HepG2 (cell line): ENCODE data around the gene SLC25A22. TPM values are rescaled to one million over a fixed set of nuclear protein-coding genes. Genes with fewer than 3 reads are reported as not detected.

Experiments
- CHD2 ChIP-seq: IDR thresholded peaks from 2 replicates; pipeline ENCODE4 v1.6.1; 2011; ENCODE audit warnings: low read depth, low read length, improper control_type of control experiment
- SIN3B ChIP-seq: fragments of 150-350 bp; IDR thresholded peaks from 2 replicates; pipeline ENCODE4 v1.6.1; 2014; ENCODE audit warnings: low read length
- TOPORS ChIP-seq: sonication (generic); formaldehyde crosslinking; IDR thresholded peaks from 2 replicates; pipeline ENCODE4 v1.8.0; 2023; ENCODE audit warnings: mild to moderate bottlenecking, missing genetic modification reagents
- ZBTB7B ChIP-seq: sonication (generic); formaldehyde crosslinking; IDR thresholded peaks from 2 replicates; pipeline ENCODE4 v1.4.0; 2020; ENCODE audit warnings: missing genetic modification reagents
- ZBTB8A ChIP-seq: sonication (generic); formaldehyde crosslinking; IDR thresholded peaks from 2 replicates; pipeline ENCODE4 v1.4.0; 2020; ENCODE audit warnings: mild to moderate bottlenecking, low read depth, missing genetic modification reagents, borderline replicate concordance
- ZNF609 ChIP-seq: sonication (generic); formaldehyde crosslinking; IDR thresholded peaks from 2 replicates; pipeline ENCODE4 v1.4.0; 2020; ENCODE audit warnings: mild to moderate bottlenecking, missing genetic modification reagents, borderline replicate concordance
- ZNF7 ChIP-seq: IDR thresholded peaks from 2 replicates; pipeline ENCODE4 v1.6.1; 2016; ENCODE audit warnings: missing biosample characterization, missing genetic modification reagents
- ZZZ3 ChIP-seq: sonication (generic); formaldehyde crosslinking; IDR thresholded peaks from 2 replicates; pipeline ENCODE4 v1.4.0; 2020; ENCODE audit warnings: missing genetic modification reagents, mild to moderate bottlenecking, borderline replicate concordance
- polyA plus RNA-seq, 8 experiments: library from polyadenylated mRNA; depleted of rRNA in 3 of 8; stranded (reverse) in 7 of 8; unstranded in 1 of 8; fragments of >200 nt; fragmentation: Illumina TruSeq in 4 of 8; extraction: Trizol in 4 of 8; gene quantifications; 2 replicates each; pipeline versions ENCODE4 v1.2.1 to v1.2.3, GENCODE V29; 2011 to 2016; ENCODE audit warnings: low read depth in 4 of 8, missing spikeins in 1 of 8, mixed read lengths in 1 of 8; ENCODE audit not compliant: insufficient read depth in 1 of 8
- total RNA-seq, 5 experiments: library from RNA; depleted of rRNA; stranded (reverse); fragments of >200 nt; fragmentation: Illumina TruSeq; extraction: Trizol; gene quantifications; 2 replicates each; pipeline ENCODE4 v1.2.3, GENCODE V29; 2016; ENCODE audit warnings: low read depth in 1 of 5
- TF ChIP-seq, protein P1 (sequence below): sonication (generic); formaldehyde crosslinking; IDR thresholded peaks from 2 replicates; pipeline ENCODE4 v1.4.0; 2020; ENCODE audit warnings: mild to moderate bottlenecking, missing genetic modification reagents
- TF ChIP-seq, protein P2 (sequence below): sonication (generic); formaldehyde crosslinking; IDR thresholded peaks from 2 replicates; pipeline ENCODE4 v1.5.1; 2020; ENCODE audit warnings: mild to moderate bottlenecking, missing genetic modification reagents, moderate library complexity
- TF ChIP-seq, protein P3 (sequence below): sonication (generic); formaldehyde crosslinking; IDR thresholded peaks from 2 replicates; pipeline ENCODE4 v1.4.0; 2020; ENCODE audit warnings: missing genetic modification reagents

SLC25A22 gene
- total and polyA plus RNA-seq, 2 of the 13 experiments (the other 11 are each of a cell fraction or from before 2014, with no cell fraction given), result 12.4 to 19.2 TPM

- TF ChIP-seq, protein P1, sequence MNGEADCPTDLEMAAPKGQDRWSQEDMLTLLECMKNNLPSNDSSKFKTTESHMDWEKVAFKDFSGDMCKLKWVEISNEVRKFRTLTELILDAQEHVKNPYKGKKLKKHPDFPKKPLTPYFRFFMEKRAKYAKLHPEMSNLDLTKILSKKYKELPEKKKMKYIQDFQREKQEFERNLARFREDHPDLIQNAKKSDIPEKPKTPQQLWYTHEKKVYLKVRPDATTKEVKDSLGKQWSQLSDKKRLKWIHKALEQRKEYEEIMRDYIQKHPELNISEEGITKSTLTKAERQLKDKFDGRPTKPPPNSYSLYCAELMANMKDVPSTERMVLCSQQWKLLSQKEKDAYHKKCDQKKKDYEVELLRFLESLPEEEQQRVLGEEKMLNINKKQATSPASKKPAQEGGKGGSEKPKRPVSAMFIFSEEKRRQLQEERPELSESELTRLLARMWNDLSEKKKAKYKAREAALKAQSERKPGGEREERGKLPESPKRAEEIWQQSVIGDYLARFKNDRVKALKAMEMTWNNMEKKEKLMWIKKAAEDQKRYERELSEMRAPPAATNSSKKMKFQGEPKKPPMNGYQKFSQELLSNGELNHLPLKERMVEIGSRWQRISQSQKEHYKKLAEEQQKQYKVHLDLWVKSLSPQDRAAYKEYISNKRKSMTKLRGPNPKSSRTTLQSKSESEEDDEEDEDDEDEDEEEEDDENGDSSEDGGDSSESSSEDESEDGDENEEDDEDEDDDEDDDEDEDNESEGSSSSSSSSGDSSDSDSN, result peak; percentile 6; the same call in 1 of the 2 replicates
- TF ChIP-seq ZNF7 (CRISPR knock-in tag) (no peak), ZBTB7B (CRISPR knock-in tag) (no peak), TOPORS (CRISPR knock-in tag) (0 out of 2 replicates have a peak, but pooled peaks have one; percentile 65), CHD2 (no peak), ZBTB8A (CRISPR knock-in tag) (no peak), ZZZ3 (CRISPR knock-in tag) (no peak), SIN3B (no peak), ZNF609 (CRISPR knock-in tag) (0 out of 2 replicates have a peak, but pooled peaks have one; percentile 3)
- TF ChIP-seq, protein P2, sequence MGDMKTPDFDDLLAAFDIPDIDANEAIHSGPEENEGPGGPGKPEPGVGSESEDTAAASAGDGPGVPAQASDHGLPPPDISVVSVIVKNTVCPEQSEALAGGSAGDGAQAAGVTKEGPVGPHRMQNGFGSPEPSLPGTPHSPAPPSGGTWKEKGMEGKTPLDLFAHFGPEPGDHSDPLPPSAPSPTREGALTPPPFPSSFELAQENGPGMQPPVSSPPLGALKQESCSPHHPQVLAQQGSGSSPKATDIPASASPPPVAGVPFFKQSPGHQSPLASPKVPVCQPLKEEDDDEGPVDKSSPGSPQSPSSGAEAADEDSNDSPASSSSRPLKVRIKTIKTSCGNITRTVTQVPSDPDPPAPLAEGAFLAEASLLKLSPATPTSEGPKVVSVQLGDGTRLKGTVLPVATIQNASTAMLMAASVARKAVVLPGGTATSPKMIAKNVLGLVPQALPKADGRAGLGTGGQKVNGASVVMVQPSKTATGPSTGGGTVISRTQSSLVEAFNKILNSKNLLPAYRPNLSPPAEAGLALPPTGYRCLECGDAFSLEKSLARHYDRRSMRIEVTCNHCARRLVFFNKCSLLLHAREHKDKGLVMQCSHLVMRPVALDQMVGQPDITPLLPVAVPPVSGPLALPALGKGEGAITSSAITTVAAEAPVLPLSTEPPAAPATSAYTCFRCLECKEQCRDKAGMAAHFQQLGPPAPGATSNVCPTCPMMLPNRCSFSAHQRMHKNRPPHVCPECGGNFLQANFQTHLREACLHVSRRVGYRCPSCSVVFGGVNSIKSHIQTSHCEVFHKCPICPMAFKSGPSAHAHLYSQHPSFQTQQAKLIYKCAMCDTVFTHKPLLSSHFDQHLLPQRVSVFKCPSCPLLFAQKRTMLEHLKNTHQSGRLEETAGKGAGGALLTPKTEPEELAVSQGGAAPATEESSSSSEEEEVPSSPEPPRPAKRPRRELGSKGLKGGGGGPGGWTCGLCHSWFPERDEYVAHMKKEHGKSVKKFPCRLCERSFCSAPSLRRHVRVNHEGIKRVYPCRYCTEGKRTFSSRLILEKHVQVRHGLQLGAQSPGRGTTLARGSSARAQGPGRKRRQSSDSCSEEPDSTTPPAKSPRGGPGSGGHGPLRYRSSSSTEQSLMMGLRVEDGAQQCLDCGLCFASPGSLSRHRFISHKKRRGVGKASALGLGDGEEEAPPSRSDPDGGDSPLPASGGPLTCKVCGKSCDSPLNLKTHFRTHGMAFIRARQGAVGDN (CRISPR knock-in tag), result peak; percentile 68
- TF ChIP-seq, protein P3, sequence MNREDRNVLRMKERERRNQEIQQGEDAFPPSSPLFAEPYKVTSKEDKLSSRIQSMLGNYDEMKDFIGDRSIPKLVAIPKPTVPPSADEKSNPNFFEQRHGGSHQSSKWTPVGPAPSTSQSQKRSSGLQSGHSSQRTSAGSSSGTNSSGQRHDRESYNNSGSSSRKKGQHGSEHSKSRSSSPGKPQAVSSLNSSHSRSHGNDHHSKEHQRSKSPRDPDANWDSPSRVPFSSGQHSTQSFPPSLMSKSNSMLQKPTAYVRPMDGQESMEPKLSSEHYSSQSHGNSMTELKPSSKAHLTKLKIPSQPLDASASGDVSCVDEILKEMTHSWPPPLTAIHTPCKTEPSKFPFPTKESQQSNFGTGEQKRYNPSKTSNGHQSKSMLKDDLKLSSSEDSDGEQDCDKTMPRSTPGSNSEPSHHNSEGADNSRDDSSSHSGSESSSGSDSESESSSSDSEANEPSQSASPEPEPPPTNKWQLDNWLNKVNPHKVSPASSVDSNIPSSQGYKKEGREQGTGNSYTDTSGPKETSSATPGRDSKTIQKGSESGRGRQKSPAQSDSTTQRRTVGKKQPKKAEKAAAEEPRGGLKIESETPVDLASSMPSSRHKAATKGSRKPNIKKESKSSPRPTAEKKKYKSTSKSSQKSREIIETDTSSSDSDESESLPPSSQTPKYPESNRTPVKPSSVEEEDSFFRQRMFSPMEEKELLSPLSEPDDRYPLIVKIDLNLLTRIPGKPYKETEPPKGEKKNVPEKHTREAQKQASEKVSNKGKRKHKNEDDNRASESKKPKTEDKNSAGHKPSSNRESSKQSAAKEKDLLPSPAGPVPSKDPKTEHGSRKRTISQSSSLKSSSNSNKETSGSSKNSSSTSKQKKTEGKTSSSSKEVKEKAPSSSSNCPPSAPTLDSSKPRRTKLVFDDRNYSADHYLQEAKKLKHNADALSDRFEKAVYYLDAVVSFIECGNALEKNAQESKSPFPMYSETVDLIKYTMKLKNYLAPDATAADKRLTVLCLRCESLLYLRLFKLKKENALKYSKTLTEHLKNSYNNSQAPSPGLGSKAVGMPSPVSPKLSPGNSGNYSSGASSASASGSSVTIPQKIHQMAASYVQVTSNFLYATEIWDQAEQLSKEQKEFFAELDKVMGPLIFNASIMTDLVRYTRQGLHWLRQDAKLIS, result 0 out of 2 replicates have a peak, but pooled peaks have one; percentile 16
Observed at GRCh38 chr11:777288-778255, 20.5 kb downstream of the SLC25A22 start, which contains the start of gene GATD1 (continued).
